ENCODE measurements around the gene S1PR2. TPM values are rescaled to one million over a fixed set of nuclear protein-coding genes. Genes with fewer than 3 reads are reported as not detected.

S1PR2 gene
- total RNA-seq, 2 donors from 2014 or later = 8.3 to 15.6 TPM

- DNase-seq (ENCODE audit: low spot score) = no peak
- Histone ChIP-seq H3K27me3 (replicated peaks; ENCODE audit: insufficient read depth) (no peaks in the 10 kb centered on the region), H3K36me3 (peaks cover 11% of the 10 kb centered on the region), H3K9me3 (no peaks in the 10 kb centered on the region), H3K4me3 (no peak overlapping the region), H3K27ac (peak overlapping the region in 1 of 2 donors; percentile 14), H3K4me1 (ENCODE audit: control insufficient read depth in 1 of 2, low read depth in 2 of 2) (peaks cover 0 to 32% of the 10 kb centered on the region in 2 donors)
- TF ChIP-seq, protein P1, sequence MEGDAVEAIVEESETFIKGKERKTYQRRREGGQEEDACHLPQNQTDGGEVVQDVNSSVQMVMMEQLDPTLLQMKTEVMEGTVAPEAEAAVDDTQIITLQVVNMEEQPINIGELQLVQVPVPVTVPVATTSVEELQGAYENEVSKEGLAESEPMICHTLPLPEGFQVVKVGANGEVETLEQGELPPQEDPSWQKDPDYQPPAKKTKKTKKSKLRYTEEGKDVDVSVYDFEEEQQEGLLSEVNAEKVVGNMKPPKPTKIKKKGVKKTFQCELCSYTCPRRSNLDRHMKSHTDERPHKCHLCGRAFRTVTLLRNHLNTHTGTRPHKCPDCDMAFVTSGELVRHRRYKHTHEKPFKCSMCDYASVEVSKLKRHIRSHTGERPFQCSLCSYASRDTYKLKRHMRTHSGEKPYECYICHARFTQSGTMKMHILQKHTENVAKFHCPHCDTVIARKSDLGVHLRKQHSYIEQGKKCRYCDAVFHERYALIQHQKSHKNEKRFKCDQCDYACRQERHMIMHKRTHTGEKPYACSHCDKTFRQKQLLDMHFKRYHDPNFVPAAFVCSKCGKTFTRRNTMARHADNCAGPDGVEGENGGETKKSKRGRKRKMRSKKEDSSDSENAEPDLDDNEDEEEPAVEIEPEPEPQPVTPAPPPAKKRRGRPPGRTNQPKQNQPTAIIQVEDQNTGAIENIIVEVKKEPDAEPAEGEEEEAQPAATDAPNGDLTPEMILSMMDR (IDR thresholded peaks at IDR 0.05) = no peak
- no peak for ATAC-seq (ENCODE audit: insufficient number of reproducible peaks, low FRiP score, low read depth)
Observed at GRCh38 chr19:10227026-10227971, 3.8 kb downstream of the S1PR2 start.

DNA sequence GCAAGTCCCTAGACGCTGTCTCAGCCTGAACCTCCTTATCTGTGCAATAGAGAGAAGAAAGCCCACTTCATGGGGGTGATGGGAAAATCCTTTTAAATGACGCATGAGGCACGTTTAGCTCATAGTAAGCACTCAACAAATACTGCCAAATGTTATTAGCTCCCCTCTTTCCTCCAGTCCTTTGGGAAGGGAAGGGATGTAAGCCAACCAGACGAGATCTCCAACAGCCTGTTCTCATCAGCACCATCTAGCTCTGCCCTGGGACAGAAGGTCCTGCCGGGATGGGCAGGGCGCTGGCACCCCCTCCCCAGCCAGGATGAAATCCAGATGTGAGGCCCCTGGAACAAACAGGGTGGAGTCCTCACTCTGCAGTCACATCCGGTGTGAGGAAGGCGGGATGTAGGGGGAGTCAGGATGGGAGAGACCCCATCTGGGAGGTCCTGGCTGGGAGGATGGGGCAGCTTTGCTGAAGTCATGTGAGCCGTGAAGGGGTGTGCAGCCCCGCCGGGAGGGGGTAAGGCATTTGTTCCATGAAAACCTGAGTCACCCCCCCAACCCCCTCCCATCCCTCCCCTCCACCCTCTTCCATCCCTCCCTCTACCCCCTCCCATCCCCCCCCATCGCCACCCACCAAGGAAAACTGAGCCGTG, 4.6 kb downstream of the S1PR2 start:
- Histone ChIP-seq H3K9me3 (no peaks in the 10 kb centered on the region), H3K4me3 (no peak overlapping the region), H3K4me1 (ENCODE audit: control insufficient read depth in 1 of 2, low read depth in 2 of 2) (peaks cover 0 to 32% of the 10 kb centered on the region in 2 donors), H3K27ac (no peak overlapping the region), H3K27me3 (replicated peaks; ENCODE audit: insufficient read depth) (no peaks in the 10 kb centered on the region), H3K36me3 (peaks cover 11% of the 10 kb centered on the region)
- TF ChIP-seq, protein P1 (IDR thresholded peaks at IDR 0.05) = no peak
- DNase-seq (ENCODE audit: low spot score) = no peak
- ATAC-seq (ENCODE audit: insufficient number of reproducible peaks, low FRiP score, low read depth) = no peak

- Histone ChIP-seq H3K9me3 (no peaks in the 10 kb centered on the region), H3K27ac (no peak overlapping the region), H3K36me3 (peaks cover 11% of the 10 kb centered on the region), H3K4me3 (no peak overlapping the region), H3K27me3 (replicated peaks; ENCODE audit: insufficient read depth) (no peaks in the 10 kb centered on the region), H3K4me1 (ENCODE audit: control insufficient read depth in 1 of 2, low read depth in 2 of 2) (peaks cover 0 to 32% of the 10 kb centered on the region in 2 donors)
- TF ChIP-seq, protein P1 (IDR thresholded peaks at IDR 0.05) = no peak
- DNase-seq (ENCODE audit: low spot score) (no peak), ATAC-seq (ENCODE audit: insufficient number of reproducible peaks, low FRiP score, low read depth) (no peak)
Observed at GRCh38 chr19:10226021-10226375, 5.1 kb downstream of the S1PR2 start.

DNA sequence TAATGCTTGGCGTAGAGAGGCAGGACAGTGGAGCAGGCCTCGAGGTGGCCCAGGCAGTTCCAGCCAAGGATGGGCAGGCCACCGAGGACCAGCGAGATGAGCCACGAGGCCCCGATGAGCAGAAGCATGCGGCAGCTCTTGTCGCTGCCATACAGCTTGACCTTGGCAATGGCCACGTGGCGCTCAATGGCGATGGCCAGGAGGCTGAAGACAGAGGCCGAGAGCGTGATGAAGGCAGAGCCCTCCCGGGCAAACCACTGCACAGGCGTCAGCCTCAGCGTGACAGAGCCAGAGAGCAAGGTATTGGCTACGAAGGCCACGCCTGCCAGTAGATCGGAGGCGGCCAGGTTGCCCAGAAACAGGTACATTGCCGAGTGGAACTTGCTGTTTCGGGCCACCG, 6.8 kb downstream of the S1PR2 start:
- DNase-seq (ENCODE audit: low spot score) (no peak), ATAC-seq (ENCODE audit: insufficient number of reproducible peaks, low FRiP score, low read depth) (no peak)
- H3K4me1 ChIP-seq (ENCODE audit: control insufficient read depth in 1 of 2, low read depth in 2 of 2) = peaks cover 0 to 18% of the 10 kb centered on the region in 2 donors
- TF ChIP-seq, protein P1 (IDR thresholded peaks at IDR 0.05) = no peak
- H3K27me3 ChIP-seq (replicated peaks; ENCODE audit: insufficient read depth) = no peaks in the 10 kb centered on the region
- H3K9me3 ChIP-seq = no peaks in the 10 kb centered on the region
- H3K36me3 ChIP-seq = peaks cover 11% of the 10 kb centered on the region
- no peak overlapping the region for H3K4me3 ChIP-seq
- H3K27ac ChIP-seq = no peak overlapping the region

DNA sequence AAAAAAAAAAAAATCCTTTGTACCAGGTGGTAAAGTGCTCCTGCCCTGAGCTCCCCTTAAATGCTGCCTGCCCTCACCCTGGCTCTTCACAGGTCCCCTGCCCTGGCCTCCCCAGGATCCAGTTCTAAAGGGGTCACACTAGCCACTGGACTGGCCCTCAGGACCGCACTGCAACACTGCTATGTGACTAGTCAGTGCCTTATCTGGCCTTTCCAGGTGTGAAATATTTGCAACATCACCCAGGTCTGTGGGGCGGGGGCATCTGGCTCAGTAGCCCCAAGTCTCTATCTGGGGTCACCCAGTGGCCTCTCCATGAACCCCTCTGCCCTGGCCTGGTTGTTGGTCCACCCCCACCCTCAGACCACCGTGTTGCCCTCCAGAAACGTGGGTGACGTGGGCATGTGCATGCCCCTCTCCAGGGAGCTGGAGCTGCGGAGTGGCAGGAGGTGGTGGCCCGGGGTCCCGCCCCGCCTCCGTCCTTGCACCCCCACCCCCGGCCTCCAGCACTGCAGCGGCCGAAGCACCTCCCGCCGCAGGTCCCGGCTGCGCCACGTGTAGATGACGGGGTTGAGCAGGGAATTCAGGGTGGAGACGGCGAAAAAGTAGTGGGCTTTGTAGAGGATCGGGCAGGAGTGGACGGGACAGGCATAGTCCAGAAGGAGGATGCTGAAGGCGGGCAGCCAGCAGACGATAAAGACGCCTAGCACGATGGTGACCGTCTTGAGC, 7.5 kb downstream of the S1PR2 start:
- no peaks in the 10 kb centered on the region for H3K9me3 ChIP-seq
- no peaks in the 10 kb centered on the region for H3K27me3 ChIP-seq (replicated peaks; ENCODE audit: insufficient read depth)
- ATAC-seq (ENCODE audit: insufficient number of reproducible peaks, low FRiP score, low read depth) (no peak), DNase-seq (ENCODE audit: low spot score) (no peak)
- H3K4me3 ChIP-seq = no peak overlapping the region
- peaks cover 11% of the 10 kb centered on the region for H3K36me3 ChIP-seq
- H3K4me1 ChIP-seq (ENCODE audit: control insufficient read depth in 1 of 2, low read depth in 2 of 2) = peaks cover 0 to 16% of the 10 kb centered on the region in 2 donors
- no peak overlapping the region for H3K27ac ChIP-seq
- TF ChIP-seq, protein P1 (IDR thresholded peaks at IDR 0.05) = no peak

Measured in thoracic aorta (tissue), 2 donors.